AG09309 (cell line): ENCODE measurements around the gene SLC4A7.

Experiments
- DNase-seq: peaks from one replicate; pipeline ENCODE4 v3.0.0-alpha.2; 2010; ENCODE audit warnings: low read depth
- H3K4me3 ChIP-seq: 2 replicates; pipeline ENCODE4 v1.5.1; 2011; ENCODE audit warnings: mild to moderate bottlenecking, low read depth, low read length, moderate library complexity; ENCODE audit not compliant: control insufficient read depth
- TF ChIP-seq, protein P1 (sequence below): IDR thresholded peaks from 2 replicates; pipeline ENCODE4 v1.5.1; 2011; ENCODE audit warnings: mild to moderate bottlenecking, low read depth, low read length, inconsistent platforms; ENCODE audit not compliant: insufficient read depth, control insufficient read depth; ENCODE audit errors: missing control alignments

The SLC4A7 gene

GRCh38 chr3:27384191-27384590 is 100.0 kb downstream of the SLC4A7 start:
- DNase-seq, result no peak
- H3K4me3 ChIP-seq, result no peak overlapping the region
- TF ChIP-seq, protein P1, sequence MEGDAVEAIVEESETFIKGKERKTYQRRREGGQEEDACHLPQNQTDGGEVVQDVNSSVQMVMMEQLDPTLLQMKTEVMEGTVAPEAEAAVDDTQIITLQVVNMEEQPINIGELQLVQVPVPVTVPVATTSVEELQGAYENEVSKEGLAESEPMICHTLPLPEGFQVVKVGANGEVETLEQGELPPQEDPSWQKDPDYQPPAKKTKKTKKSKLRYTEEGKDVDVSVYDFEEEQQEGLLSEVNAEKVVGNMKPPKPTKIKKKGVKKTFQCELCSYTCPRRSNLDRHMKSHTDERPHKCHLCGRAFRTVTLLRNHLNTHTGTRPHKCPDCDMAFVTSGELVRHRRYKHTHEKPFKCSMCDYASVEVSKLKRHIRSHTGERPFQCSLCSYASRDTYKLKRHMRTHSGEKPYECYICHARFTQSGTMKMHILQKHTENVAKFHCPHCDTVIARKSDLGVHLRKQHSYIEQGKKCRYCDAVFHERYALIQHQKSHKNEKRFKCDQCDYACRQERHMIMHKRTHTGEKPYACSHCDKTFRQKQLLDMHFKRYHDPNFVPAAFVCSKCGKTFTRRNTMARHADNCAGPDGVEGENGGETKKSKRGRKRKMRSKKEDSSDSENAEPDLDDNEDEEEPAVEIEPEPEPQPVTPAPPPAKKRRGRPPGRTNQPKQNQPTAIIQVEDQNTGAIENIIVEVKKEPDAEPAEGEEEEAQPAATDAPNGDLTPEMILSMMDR, result no peak

GRCh38 chr3:27380433-27381357 is 103.5 kb downstream of the SLC4A7 start:
- no peak for DNase-seq
- TF ChIP-seq, protein P1, result no peak
- no peak overlapping the region for H3K4me3 ChIP-seq

DNA sequence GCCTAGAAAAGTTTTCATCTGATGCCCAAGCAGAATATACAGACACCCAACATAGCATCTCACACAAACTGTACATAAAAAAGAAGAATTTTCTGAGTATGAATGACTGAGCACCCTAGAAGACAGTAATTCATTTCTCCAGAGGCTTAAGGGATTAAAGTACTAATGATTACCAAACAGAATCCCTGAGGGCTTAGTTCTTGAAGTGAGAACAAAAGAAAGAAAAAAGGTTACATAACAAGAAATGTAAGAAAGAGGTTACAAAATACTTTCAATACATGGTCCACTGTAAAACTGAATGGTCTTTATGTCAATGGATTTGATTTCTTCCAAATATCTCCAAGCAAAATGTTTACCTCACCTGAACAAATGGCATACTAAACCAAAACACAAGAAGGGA is 105.9 kb downstream of the SLC4A7 start:
- no peak overlapping the region for H3K4me3 ChIP-seq
- TF ChIP-seq, protein P1, result no peak
- DNase-seq, result no peak

DNA sequence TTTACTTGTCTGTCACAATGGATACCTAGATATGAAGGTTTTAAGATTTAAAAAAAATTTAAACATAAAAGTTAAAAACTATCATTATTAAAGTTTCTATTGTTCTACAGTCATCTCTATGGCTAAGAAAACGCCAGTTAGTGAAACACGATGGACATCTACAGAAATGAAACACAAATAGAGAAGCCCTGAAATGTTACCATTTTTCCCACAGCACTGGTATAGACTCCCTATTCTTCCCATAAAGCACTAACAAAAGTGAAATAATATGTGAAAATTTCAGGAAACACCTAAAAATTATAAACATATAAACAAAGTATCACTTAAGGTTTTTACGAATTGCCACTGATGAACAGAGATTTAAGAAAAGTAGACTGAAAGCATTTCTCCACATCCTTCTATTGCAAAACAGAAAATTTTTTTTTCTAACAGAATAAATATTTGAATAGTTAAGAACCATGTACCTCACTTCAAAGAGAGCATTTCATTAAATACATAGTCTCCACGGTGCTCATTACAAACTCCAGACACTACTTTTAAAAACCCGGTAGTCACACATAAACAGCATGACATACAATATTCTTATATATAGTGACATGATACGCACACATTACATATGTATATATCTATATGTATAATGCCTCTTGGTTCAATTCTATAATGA is 107.9 kb downstream of the SLC4A7 start:
- no peak overlapping the region for H3K4me3 ChIP-seq
- DNase-seq, result no peak
- TF ChIP-seq, protein P1, result no peak

DNA sequence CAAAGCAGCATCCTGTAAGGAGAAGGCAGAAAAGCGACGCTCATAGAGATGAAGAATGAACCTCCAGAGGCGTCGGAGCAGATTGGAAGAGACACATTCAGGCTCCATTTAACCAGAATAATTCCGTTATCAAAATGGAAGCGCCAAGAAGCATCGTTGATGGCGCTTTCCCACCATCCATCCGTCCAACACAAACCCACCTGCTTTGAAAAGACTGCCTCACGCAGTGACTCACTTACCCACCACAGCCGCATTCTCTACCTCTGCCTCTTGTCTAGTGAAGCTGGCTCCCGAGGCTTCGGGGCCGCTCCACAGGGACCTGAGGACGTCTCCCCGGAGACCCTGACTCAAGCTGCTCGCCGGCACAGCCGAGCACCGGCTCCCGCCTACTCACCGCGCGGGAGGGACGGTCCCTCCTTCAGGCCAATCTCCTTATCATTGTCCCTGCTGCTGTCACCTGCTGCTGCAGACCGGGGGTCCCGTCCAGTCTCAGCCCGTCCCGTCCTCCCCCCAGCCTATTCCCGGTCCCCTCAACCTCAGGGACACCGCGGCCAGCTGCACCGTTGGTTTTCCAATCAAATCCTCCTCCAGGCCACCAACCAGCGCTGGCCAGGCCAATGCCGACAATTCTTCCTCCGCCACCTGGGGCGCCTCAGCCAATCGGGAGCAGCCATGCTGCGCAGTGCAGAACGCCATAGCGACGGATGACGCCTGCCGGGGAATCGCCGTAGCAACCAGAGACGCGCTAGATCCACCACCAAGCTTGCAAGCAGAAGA is 115.2 kb downstream of the SLC4A7 start, which contains the start of gene NEK10:
Gene NEK10 (minus strand): TSS at position 553 of the 777 bp plus-strand sequence. CDS start 16,501 bp downstream, outside the sequence.
- TF ChIP-seq, protein P1, result no peak
- H3K4me3 ChIP-seq, result no peak within 1 kb of the TSS
- no peak for DNase-seq

DNA sequence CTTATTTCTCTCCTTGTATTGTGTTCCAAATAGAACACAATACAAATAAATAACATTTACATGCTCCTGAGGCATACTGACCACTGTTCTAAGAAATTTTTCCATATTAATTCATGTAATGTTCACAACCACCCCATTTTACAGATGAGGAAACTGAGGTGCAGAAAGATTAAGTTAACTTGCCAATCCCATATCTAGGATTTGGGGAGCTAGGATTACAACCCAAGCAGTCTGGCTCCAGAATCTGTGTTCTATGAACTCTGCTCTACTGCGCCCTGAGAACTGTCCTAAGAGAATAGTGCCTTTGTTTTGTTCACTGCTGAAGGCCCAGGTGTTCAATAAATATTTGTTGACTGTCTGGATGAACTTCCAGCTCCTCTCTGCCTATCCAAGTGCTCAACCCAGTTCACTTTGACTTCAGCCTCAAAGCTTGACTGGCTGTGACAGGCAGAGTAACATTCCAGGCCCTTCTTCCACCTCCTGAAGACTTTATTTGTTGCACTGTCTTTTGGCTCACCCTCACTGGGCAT is 118.1 kb downstream of the SLC4A7 start:
- no peak overlapping the region for H3K4me3 ChIP-seq
- no peak for DNase-seq
- TF ChIP-seq, protein P1, result no peak
